Measurements from ENCODE around the gene FPGS.

The FPGS gene

GRCh38 chr9:127848756-127849504 is 46.2 kb downstream of the FPGS start:
- H3K27ac ChIP-seq, result no peak overlapping the region
- TF ChIP-seq CTCF (conservative IDR thresholded peaks at IDR 0.05), result no peak
- no peak for TF ChIP-seq ZFX (IDR thresholded peaks at IDR 0.05)

- no peak for TF ChIP-seq ZFX (IDR thresholded peaks at IDR 0.05)
- TF ChIP-seq CTCF (conservative IDR thresholded peaks at IDR 0.05), result no peak
- no peak overlapping the region for H3K27ac ChIP-seq
Measured at GRCh38 chr9:127850286-127850830, 47.7 kb downstream of the FPGS start.

- TF ChIP-seq CTCF (conservative IDR thresholded peaks at IDR 0.05) (no peak), ZFX (IDR thresholded peaks at IDR 0.05) (no peak)
- H3K27ac ChIP-seq, result no peak overlapping the region
Measured at GRCh38 chr9:127852829-127853228, 50.1 kb downstream of the FPGS start.

DNA sequence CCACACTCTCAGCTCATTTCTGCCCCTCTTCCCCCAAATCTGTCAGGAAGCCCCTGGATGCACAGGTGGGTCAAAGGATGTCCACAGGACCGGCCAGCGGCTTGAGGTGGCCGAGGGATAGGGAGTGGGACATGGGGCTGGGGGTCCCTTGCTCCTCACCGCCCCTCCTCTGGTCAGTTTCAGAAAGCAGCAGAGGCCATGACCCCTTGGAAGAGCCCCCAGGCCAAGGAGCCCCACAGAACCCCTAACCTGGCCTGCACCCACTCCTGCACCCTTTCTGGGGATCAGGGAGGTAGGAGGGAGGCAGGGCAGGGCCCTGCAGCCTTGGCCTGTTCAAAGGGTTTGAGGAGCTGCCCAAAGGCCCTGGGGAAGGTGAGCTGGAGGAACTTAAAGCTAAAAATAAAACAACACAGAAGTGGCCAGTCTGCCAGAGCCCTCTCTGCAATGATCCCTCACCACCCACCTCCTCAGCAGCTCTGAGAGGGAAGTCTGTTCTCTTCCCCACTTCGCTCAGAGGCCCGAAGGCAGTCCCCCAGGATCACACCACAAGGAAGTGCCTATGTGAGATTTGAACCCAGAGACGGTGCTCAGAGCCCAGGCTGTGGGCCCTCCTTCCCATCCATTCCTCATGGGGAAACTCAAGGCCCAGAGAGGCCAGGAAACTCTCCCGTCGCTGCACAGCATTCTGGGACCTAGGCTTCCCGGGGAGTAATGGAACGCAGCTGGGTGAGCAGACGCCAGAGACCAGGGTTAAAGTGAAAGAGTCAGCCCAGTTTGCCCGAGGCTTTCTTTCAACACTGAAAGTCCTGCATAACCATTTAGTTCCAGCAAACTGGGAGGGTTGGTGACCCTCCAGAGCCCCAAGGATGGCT is 50.9 kb downstream of the FPGS start:
- no peak overlapping the region for H3K27ac ChIP-seq
- TF ChIP-seq ZFX (IDR thresholded peaks at IDR 0.05) (no peak), CTCF (conservative IDR thresholded peaks at IDR 0.05) (no peak)

GRCh38 chr9:127854184-127854806 is 51.6 kb downstream of the FPGS start, which contains the start of gene ENG:
TSS of gene ENG (minus strand) at chr9:127854658. CDS start at chr9:127854355, 303 bp downstream.
- no peak within 1 kb of the TSS for H3K27ac ChIP-seq
- TF ChIP-seq ZFX (IDR thresholded peaks at IDR 0.05) (no peak), CTCF (conservative IDR thresholded peaks at IDR 0.05) (no peak)

- H3K27ac ChIP-seq, result no peak overlapping the region
- TF ChIP-seq CTCF (conservative IDR thresholded peaks at IDR 0.05) (no peak), ZFX (IDR thresholded peaks at IDR 0.05) (no peak)
Measured at GRCh38 chr9:127854960-127855359, 52.3 kb downstream of the FPGS start.

Data from C4-2B (cell line).